Ishikawa (cell line): ENCODE data around the gene PARD3.

Source experiments
- CEBPB ChIP-seq: IDR thresholded peaks from 2 replicates; pipeline ENCODE4 v1.6.1; 2012
- RAD21 ChIP-seq: IDR thresholded peaks from 2 replicates; pipeline ENCODE4 v1.6.1; 2012; ENCODE audit warnings: low read depth
- TEAD4 ChIP-seq: IDR thresholded peaks from 2 replicates; pipeline ENCODE4 v1.6.1; 2012

DNA sequence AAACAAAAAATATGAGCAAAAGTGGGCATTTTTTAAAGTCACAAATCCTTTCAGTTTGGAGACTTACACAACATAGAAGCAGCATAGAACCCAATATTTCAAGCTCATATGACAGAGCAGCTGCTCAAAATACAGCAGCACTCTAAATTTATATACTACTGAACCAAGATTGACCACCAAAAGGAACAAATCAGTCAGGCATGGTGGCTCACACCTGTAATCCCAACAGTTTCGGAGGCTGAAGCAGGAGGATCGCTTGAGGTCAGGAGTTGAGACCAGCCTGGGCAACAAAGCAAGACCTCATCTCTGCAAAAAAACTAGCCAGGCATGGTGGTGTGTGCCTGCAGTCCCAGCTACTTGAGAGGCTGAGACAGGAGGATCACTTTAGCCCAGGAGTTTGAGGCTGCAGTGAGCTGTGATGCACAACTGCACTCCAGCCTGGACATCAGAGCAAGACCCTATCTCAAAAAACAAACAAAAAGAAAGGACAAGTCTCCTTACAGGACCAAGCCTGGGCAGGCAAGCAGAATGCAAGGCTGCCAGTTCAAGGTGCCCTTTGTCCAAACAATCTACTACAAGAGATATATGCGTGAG lies 40.0 kb downstream of the PARD3 start:
- TF ChIP-seq TEAD4 (no peak), CEBPB (no peak), RAD21 (no peak)
